ENCODE data around the gene SMIM13.
"Not testable (repeated sequence)": the region's sequence is repeated elsewhere in the genome, so short reads cannot be mapped to it uniquely, and the experiment has no call there.

The SMIM13 gene

DNA sequence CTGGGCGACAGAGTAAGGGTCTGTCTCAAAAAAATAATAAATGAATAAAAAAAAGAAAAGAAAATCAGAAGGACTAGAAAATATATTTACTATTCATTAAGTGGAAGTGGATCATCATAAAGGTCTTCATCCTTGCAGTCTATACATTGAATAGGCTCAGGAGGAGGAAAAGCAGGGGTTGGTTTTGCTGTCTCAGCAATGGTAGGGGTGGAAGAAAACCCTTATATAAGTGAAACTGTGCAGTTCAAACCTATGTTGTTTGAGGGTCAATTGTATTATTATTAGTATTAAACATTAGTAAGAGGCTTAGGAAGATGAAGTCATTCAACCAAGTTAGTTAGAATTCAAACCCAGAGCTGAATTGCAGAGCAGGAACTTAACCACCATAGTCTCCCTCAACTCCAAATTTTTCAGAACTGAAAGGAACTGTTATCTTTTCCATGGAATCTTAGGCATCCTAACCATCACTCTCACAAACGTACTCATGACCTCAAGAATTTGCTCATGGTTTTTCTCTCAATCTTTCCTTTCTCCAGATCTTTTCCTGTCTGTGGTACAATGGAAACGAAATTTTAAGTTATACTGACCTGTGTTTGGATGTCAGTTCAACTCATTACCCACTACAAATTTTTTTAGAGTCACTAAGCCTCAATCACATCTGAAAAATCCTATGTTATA lies 7.7 kb upstream of the SMIM13 start:
- DNase-seq = no peak

DNA sequence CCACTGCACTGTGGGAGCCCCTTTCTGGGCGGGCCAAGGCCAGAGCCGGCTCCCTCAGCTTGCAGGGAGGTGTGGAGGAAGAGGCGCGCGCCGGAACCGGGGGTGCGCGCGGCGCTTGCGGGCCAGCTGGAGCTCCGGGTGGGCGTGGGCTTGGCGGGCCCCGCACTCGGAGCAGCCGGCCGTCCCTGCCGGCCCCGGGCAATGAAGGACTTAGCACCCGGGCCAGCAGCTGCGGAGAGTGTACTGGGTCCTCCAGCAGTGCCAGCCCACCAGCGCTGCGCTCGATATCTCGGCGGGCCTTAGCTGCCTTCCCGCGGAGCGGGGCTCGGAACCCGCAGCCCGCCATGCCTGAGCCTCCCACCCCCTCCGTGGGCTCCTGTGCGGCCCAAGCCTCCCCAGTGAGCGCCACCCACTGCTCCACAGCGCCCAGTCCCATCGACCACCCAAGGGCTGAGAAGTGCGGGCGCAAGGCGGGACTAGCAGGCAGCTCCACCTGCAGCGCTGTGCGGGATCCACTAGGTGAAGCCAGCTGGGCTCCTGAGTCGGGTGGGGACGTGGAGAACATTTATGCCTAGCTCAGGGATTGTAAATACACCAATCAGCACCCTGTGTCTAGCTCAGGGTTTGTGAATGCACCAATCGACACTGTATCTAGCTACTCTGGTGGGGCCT lies 6.4 kb upstream of the SMIM13 start:
- DNase-seq = not testable (repeated sequence)

DNA sequence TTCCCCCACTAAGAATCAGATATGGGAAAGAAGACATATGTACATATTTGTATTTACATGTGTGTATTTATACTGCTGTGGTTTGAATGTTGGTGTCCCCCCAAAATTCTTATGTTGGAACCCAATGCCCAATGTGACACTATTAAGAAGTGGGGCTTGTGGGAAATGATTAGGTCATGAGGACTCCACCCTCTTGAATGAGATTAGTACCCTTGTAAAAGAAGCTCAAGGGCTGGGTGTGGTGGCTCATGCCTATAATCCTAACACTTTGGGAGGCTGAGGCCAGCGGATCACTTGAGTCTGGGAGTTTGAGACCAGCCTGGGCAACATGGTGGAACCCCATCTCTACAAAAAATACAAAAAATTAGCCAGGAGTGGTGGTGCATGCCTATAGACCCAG lies 3.9 kb upstream of the SMIM13 start:
- DNase-seq = no peak

DNA sequence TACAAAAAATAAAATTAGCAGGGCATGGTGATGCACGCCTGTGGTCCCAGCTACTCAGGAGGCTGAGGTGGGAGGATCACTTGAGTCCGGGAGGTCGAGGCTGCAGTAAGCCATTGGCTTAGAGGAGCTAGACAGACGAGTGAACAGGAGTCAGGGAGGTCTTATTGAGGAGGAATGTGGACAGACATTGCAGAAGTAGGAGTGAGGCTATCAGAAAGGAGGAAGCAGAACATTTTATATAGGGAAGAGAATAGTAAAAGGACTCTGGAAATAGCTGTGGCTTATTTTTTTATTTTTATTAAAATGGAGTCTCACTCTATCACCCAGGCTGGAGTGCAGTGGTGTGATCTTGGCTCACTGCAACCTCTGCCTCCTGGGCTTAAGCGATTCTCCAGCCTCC lies 2.5 kb upstream of the SMIM13 start:
- DNase-seq = not testable (repeated sequence)

DNA sequence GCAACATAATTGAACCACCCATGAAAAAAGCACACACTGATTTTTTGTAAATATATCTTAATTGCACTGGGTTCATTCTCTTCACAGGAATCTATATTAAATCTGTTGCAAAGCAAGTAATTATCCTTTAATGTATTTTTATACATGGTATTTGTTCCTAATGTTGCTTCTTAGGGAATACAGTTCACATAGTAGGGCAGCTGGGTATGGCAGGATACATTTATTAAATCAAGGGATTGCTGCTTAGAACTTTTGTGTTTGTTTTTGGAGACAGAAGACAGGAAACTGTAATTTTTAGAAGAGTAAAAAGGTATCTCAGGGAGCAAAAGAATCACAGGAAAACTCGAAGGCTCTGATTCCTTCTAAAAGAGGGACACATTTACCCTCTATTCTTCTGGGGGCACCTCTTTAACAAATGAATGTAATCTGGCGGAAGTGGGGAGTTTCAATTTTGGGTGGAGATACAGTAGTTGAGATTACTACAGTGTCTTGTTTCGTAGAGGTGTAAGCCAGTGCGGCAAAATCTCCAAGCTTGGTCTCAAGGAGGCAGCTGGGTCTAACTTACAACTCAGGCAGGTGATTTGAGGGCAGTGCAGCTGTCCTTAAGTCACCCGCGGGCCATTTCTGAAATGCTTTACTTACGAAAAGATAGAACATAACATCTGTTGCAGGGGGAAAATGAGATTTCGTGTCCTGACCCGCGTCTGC lies 812 bp upstream of the SMIM13 start:
- no peak for DNase-seq

DNA sequence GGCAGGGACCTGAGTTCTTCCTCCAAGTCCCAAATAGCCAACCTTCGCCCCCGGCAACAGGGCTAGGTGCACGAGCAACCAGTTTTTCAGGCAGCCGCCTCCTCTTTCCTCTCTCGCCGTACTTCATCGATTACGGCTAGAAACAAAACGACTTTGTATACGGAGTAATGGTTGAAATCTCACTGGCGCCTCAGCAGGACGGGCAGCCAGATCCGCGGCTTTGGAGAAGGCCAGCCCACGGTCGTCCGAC lies 333 bp upstream of the SMIM13 start:
- no peak for DNase-seq

DNA sequence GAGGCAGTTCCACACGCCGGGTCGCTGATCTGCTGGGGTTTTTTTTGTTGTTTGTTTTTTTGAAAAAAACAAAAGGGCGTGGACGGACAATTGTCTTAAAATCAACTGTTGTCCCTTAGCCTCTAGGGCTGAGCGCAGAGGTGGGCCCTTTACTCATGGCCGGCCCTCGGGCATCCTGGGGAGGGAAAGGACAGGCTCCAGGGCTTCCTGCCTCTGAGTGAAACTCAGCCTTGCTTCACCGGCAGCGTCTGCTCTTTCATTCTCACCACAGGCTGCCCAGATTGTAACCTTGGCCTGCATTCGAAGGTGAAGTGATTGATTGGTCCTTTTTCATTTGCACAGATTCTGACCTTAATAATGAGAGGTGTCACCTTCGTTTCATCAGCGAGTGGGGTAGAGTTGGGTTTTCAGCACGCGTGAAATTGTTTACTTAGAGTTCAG lies 797 bp downstream of the SMIM13 start:
- peak; percentile 69 to 72 for DNase-seq

DNA sequence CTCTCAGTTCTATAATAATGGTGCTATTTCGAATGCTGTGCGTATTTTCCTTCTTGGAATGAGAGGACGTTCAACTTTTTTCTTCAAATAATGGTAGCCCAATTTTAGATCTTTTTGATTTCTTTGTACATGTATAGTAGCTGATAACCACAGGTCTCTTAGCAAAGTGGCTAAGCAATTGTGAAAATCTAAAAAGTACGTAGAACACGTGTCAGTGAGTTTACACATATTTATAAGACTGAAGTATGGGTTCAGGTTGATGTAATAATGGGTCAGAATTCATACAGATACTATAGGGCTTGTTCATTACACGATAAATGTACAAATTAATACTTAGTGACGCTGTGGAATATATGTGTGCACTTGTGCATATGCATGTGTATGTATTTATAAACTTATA lies 1.3 kb downstream of the SMIM13 start:
- DNase-seq = no peak

DNA sequence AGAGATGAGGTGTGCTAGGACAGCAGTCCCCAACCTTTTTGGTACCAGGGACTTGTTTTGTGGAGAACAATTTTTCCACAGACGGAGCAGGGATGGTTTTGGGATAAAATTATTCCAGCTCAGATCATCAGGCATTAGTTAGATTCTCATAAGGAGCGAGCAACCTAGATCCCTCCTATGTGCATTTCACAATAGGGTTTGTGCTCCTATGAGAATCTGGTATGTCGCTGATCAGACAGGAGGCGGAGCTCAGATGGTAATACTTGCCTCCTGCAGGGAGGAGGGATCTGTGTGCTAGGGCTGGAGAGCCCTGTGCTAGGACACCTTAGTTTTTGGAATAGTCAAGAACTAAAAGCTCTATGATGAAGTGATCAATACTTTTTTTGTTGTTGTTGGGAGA lies 2.5 kb downstream of the SMIM13 start:
- peak in 1 of 2 experiments; percentile 28 for DNase-seq

DNA sequence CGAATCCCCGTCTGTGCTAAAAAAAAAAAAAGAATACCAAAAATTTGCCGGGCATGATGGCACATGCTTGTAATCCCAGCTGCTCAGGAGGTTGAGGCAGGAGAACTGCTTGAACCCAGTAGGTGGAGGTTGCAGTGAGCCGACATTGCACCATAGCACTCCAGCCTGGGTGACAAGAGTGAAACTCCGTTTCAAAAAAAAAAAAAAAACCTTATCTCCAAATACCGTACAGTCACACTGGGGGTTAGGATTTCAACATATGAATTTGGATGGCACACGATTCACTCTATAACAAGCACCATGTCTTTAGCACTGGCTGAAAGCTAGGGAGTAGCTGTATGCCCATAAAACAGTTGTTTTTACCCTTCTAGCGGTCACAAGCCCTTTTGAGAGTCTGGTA lies 3.8 kb downstream of the SMIM13 start:
- DNase-seq = no peak

DNA sequence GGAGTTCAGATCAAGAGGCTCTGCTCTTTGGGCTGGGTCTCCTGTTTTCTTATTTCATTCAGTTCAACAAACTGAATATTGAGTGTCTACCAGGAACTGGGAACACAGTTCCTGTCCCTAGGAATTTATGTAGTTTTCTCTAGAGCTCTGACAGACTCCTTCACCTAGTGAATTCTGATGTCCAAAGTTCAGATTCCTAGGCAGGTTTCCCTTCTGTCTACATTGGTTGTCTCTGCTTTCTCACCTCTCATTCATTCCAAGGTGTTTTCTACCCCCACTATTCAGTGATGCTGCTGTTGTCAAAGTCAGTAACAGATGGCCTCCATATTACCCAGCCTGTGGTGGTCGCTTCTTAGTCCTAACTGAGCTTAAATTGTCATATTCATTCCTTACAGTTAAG lies 4.4 kb downstream of the SMIM13 start:
- DNase-seq = no peak

DNA sequence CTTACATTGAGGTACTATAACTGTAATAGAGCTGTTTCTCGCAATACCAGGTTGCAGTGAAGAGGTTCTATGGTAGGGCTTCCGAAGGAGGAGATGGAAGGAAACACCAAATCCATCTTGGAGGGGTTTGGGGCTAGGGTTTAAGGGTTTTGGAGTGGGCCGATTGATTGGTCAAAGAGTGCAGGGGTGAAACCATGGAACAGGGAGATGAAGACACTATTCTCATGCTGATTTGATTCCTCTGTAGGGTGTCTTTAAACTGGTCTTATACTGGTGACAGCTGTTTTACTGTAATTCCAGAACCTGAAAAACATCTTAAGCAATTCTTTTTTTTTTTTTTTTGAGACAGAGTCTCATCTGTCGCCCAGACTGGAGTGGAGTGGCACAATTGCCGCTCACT lies 7.8 kb downstream of the SMIM13 start:
- DNase-seq = no peak

DNA sequence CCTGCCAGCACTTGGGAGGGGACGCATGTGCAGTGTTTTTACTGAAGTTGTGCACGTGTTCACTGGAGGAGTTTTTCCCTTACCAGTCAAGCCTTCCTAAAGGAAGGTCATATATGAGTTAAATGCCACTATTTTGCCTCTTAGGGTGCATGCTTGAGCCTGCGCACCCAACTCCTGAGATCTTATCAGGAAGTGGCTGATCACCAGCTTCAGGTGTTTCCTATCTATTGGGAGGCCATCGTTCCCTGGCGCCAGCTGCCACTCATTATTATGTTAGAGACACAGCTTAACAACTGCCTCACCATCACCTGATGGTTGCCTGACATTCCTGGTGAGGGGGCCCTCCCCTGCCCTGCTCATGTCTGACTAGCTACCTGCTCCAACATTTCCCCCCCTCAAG lies 9.4 kb downstream of the SMIM13 start:
- no peak for DNase-seq

DNA sequence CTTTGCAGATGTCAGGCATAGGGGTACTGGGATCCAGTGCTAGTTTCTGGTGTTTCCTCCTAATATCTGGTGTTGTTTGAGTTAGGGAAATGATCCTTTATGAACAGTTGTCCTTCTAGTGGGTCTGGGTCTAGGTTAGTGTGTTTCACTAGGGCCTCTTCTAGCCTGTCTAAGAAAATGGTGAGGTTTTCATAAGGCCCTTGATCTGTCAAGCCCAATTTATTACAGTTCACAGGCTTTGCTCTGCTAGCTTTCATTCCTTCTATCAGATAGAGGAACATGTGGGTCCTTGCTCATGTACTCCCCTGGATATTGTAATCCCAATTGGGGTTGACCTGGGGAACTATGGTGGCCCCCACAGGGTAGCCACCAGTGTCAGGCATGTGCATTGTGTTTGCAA lies 15.1 kb downstream of the SMIM13 start:
- DNase-seq = no peak

DNA sequence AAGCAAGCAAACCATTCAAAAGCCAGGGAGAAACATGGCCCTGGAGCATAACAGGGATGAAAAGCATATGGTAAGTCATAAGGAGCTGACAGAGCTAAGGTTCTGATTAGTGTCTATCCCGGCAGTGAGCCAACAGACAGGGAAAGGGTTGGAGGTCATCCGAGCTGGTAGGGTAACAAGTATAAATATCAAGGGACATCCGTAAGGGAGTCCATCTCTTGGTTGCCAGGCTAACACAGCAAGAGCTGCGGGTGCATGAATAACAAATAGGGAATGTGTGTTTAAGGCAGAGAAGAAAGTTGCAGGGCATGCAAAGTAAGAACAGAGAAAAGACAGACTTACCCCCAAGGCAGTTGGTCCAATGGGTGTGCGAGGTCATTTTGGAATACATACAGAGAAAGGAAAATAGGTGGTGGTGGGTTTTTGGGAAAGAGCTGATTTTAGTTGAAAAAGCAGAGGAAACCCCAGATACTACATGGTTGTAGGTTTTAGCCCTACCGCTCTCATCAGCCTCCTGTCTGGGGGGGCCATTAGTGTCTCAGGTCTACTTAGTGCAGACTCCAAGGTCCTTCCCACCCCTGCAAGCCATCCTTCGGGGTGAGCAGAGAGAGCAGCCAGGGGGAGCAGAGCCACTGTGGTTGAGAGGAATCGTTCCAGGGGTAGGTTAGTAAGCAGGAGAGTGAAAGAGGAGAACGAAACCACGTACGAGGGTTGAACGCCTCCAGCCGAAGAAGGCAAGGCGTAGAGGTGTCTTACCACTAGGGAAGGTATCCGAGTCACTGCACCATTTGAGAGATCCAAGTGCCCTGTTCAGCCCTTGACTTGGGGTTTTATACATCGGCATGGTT lies 17.5 kb downstream of the SMIM13 start, which contains the start of gene ERVFRD-1:
TSS of gene ERVFRD-1 (minus strand) at position 805 of the 848 bp plus-strand sequence. CDS start 6,415 bp downstream, outside the sequence.
- DNase-seq = peak; percentile 32

DNA sequence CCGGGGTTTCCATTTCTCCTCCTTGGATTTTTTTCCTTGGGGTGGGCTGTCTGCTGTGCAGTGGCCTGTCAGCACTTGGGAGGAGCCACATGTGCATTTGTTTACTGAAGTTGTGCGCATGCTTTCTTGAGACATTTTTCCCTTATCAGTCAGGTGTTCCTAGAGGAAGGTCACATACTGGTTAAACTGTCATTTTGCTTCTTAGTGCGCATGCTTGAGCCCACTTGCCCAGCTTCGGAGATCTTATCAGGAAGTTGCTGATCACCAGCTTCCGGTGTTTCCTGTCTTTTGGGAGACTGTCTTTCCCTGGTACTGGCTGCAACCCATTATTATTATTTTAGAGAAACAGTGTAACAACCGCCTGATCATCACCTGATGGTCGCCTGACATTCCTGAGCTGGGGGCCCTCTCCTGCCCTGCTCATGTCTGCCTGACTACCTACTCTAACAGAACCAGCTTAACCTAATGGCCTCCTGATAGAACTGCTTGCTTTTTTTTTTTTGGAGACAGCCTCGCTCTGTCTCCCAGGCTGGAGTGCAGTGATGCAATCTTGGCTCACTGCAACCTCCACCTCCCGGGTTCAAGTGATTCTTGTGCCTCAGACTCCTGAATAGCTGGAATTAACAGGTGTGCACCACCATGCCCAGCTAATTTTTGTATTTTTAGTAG lies 18.3 kb downstream of the SMIM13 start:
- no peak for DNase-seq

DNA sequence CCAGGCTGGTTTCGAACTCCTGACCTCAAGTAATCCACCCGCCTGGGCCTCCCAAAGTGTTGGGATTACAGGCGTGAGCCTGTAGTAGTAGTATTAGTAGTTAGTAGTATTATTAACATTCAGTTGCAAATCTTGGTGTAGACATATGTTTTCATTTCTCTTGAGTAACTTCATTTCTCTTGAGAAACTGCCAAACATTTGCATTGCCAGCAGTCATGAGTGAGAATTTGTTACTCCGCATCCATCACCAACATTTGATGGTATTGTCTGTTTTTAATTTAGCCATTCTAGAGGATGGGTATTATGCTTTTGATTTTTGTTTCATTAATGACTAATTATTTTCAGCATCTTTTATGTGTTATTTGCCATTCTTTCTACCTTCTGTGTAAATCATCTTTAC lies 19.4 kb downstream of the SMIM13 start:
- DNase-seq = no peak

DNA sequence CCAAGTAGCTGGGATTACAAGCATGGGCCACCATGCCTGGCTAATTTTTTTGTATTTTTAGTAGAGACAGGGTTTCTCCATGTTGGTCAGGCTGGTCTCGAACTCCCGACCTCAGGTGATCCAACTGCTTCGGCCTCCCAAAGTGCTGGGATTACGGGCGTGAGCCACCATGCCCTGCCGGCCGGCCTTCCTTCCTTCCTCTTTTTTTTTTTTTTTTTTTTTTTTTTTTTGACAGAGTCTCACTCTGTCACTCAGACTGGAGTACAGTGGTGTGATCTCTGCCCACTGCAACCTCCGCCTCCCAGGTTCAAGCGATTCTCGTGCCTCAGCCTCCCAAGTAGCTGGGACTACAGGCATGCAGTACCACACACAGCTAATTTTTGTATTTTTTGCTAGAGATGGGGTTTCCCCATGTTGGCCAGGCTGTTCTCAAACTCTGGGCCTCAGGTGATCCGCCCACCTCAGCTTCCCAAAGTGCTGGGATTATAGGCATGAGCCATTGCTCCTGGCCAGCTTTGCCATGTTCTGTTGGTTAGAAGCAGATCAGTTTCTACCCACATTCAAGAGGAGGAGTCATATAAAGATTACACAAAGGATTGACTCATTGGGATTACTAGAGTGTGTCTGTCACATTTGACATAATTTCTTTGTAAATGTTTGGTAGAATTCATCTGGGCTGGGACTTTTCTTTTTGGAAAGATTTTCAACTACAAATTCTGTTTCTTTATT lies 22.3 kb downstream of the SMIM13 start:
- DNase-seq = peak; percentile 42 to 52

DNA sequence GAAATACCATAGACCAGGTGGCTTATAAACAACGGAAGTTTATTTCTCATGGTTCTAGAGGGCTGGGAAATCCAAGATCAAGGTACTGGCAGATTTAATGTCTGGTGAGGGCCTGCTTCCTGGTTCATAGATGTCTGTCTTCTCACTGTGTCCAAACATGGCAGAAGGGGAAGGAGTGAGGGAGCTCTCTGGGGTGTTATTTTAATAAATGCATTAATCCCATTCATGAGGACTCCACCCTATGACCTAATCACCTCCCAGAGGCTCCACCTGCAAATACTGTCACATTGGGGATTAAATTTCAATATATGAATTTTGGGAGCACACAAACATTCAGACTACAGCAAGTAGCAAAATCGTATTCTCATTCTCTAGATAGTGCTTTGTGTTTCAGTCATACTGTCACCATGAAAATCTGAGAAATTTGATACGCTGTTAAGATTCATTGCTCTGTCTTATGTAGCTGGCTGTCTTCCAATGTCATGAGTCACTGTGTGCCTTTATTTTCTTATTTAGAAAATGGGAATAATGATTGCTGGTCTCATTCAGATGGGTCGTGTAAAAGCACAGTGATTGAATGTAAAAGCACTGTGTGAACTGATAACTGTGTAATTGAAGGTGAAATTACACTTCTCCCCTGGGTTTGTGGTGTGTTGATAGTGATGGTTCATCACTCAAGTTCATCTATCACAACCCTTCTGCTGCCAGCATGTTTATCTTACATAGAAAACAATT lies 26.8 kb downstream of the SMIM13 start:
- DNase-seq = no peak

DNA sequence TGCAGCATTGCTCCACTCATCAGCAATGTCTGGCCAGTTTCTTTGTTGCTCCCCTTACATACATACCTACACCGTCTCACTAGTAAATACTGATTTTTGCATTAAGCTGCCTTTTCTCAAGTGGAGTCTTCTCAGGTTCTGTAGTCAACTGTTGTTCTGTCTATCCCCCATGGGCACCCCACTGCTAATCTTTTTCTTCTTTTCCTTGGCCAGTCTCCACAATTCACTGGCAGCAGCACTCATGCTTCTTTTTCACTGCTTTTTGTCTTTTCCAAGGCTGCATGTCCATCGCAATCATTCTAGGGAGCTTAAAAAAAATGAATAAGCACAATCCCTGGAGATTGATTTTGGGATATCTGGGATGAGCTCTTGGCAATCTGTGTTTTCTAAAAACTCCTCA lies 28.2 kb downstream of the SMIM13 start:
- DNase-seq = no peak

DNA sequence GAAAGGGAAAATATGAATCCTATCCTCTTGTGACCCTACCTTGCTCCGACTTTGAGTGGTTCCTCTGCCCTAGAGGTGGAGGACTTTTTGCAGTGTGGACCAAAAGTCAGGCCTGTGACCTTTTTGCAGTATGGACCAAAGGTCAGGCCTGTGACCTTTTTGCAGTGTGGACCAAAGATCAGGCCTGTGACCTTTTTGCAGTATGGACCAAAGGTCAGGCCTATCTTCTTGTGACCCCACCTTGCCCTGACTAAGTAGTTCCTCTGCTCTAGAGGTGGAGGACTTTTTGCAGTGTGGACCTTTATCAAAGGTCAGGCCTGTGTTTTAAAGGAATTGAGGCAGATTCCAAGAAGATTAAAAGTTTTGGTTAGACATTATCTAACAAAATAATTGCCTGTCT lies 28.7 kb downstream of the SMIM13 start:
- no peak for DNase-seq
